HEK293T (cell line): Measurements from ENCODE around the gene PDE1A.

Source experiments
- ARNT ChIP-seq: fragments of 450-650 bp; IDR thresholded peaks from 2 replicates; pipeline ENCODE4 v1.6.1; 2017; ENCODE audit warnings: mild to moderate bottlenecking
- SP1 ChIP-seq: fragments of 450-650 bp; IDR thresholded peaks from 2 replicates; pipeline ENCODE4 v1.6.1; 2017

GRCh38 chr2:182416861-182417260 is 10.0 kb downstream of the PDE1A start:
- TF ChIP-seq SP1, result no peak
- TF ChIP-seq ARNT, result no peak
